Measurements from ENCODE around the gene STAB2. TPM values are rescaled to one million over a fixed set of nuclear protein-coding genes. Genes with fewer than 3 reads are reported as not detected.

The STAB2 gene
- total RNA-seq, 3 donors from 2014 or later: 0.85 to 1.5 (median 0.98) TPM

DNA sequence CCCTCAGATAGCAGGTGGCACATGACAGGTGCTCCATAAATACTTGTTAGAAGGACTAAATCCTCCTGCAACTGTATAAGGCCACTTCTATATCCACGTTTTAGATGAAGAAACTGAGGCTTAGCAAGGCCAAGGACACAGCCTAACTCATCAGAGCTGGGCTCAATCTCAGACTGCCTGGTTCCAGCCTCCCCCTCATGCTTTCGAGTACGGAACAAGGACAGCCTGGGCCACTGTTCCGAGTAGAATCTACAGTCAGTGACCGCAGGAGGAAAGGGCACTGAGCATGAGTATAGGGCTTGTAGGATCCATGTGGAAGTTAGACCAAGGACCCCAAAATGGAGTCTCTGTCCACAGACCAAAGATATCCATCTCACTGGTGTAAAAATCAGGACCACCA, 169.4 kb downstream of the STAB2 start:
- no peaks in the 10 kb centered on the region for H3K9me3 ChIP-seq
- DNase-seq (no peak), ATAC-seq (no peak)
- no peaks in the 10 kb centered on the region for H3K36me3 ChIP-seq (ENCODE audit: low read depth)
- intact Hi-C loops (cut with DNase I, micrococcal nuclease): no loop called here
- H3K4me1 ChIP-seq (ENCODE audit: low read depth): no peaks in the 10 kb centered on the region
- TF ChIP-seq, protein P1, sequence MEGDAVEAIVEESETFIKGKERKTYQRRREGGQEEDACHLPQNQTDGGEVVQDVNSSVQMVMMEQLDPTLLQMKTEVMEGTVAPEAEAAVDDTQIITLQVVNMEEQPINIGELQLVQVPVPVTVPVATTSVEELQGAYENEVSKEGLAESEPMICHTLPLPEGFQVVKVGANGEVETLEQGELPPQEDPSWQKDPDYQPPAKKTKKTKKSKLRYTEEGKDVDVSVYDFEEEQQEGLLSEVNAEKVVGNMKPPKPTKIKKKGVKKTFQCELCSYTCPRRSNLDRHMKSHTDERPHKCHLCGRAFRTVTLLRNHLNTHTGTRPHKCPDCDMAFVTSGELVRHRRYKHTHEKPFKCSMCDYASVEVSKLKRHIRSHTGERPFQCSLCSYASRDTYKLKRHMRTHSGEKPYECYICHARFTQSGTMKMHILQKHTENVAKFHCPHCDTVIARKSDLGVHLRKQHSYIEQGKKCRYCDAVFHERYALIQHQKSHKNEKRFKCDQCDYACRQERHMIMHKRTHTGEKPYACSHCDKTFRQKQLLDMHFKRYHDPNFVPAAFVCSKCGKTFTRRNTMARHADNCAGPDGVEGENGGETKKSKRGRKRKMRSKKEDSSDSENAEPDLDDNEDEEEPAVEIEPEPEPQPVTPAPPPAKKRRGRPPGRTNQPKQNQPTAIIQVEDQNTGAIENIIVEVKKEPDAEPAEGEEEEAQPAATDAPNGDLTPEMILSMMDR (IDR thresholded peaks at IDR 0.05): no peak
- H3K4me3 ChIP-seq: no peak overlapping the region

DNA sequence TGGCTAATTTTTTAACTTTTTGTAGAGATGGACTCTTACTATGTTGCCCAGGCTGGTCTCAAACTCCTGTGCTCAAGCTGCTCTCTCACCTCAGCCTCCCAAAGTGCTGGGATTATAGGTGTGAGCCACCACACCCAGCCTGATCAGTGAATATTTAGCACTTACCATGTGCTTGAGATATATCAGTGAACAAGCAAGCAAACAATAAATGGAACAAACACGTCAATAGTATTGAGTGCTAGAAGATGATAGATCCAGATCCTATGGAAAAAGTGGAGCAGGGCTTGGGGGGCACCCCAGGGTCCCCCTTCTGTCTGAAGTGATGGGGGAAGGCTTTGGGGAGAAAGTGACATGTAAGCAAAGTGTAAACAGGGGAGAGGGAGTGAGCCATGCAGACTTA, 170.2 kb downstream of the STAB2 start:
- Histone ChIP-seq H3K9me3 (no peaks in the 10 kb centered on the region), H3K4me3 (no peak overlapping the region), H3K4me1 (ENCODE audit: low read depth) (no peaks in the 10 kb centered on the region), H3K36me3 (ENCODE audit: low read depth) (no peaks in the 10 kb centered on the region)
- DNase-seq (no peak), ATAC-seq (no peak)
- TF ChIP-seq, protein P1 (IDR thresholded peaks at IDR 0.05): no peak
- intact Hi-C loops (cut with DNase I, micrococcal nuclease): no loop called here

DNA sequence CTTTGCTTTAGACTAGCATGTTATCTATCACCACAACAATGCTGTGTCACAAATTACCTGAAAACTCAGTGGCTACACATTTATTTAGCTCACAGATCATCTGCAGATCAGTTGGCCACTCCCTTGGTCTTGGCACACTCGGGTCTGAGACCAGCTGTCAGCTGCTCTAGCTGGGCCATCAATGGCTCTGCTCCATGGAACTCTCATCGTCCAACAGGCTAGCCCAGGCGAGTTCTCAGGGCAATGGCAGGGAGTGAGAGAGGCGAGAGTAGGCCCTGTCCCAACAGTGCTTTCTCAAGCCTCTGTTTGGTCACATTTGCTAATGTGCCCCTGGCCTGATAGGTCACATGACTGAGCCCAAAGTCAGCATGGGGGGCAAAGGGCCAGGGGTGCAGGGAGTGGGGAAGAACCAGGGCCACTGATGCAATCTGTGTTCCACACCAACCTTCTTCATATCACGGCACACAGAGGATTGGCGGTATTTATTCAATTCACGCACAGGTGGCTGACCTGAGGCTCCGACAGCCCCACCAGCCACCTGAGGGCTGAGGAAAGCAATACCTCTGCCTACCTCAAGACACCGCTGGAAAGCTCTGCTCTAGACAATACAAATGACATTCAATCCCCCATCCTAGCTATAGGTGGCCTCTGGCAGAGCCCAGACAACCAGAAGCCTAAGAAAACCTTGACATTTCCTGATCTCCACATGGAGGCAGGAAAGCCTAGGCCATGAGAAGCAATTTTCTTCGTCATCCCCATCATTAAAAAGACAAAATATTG, 171.4 kb downstream of the STAB2 start:
- TF ChIP-seq, protein P1 (IDR thresholded peaks at IDR 0.05): no peak
- ATAC-seq (no peak), DNase-seq (no peak)
- intact Hi-C loops (cut with DNase I, micrococcal nuclease): no loop called here
- Histone ChIP-seq H3K4me3 (no peak overlapping the region), H3K4me1 (ENCODE audit: low read depth) (no peaks in the 10 kb centered on the region), H3K9me3 (no peaks in the 10 kb centered on the region), H3K36me3 (ENCODE audit: low read depth) (no peaks in the 10 kb centered on the region)

DNA sequence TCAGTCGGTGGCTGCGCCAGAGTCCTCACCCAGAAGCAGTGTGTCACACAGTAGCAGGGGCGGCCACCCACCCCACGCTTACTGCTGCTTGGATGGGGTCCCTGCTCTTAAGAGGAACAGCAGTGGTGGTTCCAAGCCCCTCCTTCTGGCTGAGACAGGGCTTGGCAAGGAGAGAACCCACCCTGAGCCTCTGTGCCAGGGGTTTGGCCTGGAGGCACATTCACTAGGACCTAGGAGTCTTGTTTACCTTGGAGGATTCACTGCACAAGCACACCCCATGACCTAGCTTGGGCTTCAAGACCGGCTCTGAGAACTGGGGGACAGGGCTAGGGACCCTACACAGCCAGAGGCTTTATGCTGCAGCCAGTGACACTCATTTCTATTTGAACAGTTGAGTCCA, 175.4 kb downstream of the STAB2 start:
- H3K4me1 ChIP-seq (ENCODE audit: low read depth): no peaks in the 10 kb centered on the region
- intact Hi-C loops (cut with DNase I, micrococcal nuclease): no loop called here
- H3K36me3 ChIP-seq (ENCODE audit: low read depth): no peaks in the 10 kb centered on the region
- H3K9me3 ChIP-seq: no peaks in the 10 kb centered on the region
- no peak for ATAC-seq
- no peak for DNase-seq
- no peak overlapping the region for H3K4me3 ChIP-seq
- TF ChIP-seq, protein P1 (IDR thresholded peaks at IDR 0.05): no peak

DNA sequence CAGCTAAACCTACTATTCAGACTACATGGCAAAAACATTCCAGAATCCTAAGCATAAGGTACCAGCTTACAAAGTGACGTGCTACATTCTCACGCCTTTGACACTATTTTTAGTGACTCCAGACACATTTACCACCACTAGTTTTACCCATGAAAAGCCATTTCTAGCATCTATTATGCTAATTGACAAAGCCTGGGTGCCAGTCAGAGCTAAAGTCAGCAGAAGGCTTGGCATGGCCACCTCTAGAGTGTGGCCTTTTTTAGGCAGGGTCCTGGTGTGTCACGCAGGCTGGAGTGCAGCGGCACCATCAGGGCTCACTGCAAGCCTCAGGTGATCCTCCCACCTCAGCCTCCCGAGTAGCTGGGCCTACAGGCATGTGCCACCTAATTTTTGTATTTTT, 178.2 kb downstream of the STAB2 start:
- DNase-seq (no peak), ATAC-seq (no peak)
- Histone ChIP-seq H3K9me3 (no peaks in the 10 kb centered on the region), H3K36me3 (ENCODE audit: low read depth) (no peaks in the 10 kb centered on the region), H3K4me3 (no peak overlapping the region), H3K4me1 (ENCODE audit: low read depth) (no peaks in the 10 kb centered on the region)
- TF ChIP-seq, protein P1 (IDR thresholded peaks at IDR 0.05): no peak
- intact Hi-C loops (cut with DNase I, micrococcal nuclease): no loop called here

All from mucosa of descending colon (tissue), 3 donors.